Neural cell (in vitro differentiated cells): ENCODE results near the gene AMT.

Experiments used
- CTCF ChIP-seq: fragments of 450-650 bp; IDR thresholded peaks from 2 replicates; pipeline ENCODE4 v1.5.1; 2014; ENCODE audit warnings: antibody characterized with exemption, mild to moderate bottlenecking, moderate library complexity; ENCODE audit not compliant: poor library complexity, severe bottlenecking
- EP300 ChIP-seq: fragments of 450-650 bp; conservative IDR thresholded peaks from 2 replicates; pipeline ENCODE4 v1.6.1; 2014; ENCODE audit warnings: antibody characterized with exemption, mild to moderate bottlenecking, moderate library complexity; ENCODE audit not compliant: poor library complexity, severe bottlenecking
- EZH2 ChIP-seq: fragments of 200-600, 300-800 bp; shearing (Covaris generic), sonication (generic); IDR thresholded peaks from 2 replicates; pipeline ENCODE4 v1.6.1; 2014; ENCODE audit warnings: antibody characterized with exemption, low read length, borderline replicate concordance, mild to moderate bottlenecking; ENCODE audit not compliant: insufficient read depth, poor library complexity, severe bottlenecking
- RAD21 ChIP-seq: fragments of 450-650 bp; conservative IDR thresholded peaks from 2 replicates; pipeline ENCODE4 v1.6.1; 2014; ENCODE audit warnings: antibody characterized with exemption, mild to moderate bottlenecking, moderate library complexity

DNA sequence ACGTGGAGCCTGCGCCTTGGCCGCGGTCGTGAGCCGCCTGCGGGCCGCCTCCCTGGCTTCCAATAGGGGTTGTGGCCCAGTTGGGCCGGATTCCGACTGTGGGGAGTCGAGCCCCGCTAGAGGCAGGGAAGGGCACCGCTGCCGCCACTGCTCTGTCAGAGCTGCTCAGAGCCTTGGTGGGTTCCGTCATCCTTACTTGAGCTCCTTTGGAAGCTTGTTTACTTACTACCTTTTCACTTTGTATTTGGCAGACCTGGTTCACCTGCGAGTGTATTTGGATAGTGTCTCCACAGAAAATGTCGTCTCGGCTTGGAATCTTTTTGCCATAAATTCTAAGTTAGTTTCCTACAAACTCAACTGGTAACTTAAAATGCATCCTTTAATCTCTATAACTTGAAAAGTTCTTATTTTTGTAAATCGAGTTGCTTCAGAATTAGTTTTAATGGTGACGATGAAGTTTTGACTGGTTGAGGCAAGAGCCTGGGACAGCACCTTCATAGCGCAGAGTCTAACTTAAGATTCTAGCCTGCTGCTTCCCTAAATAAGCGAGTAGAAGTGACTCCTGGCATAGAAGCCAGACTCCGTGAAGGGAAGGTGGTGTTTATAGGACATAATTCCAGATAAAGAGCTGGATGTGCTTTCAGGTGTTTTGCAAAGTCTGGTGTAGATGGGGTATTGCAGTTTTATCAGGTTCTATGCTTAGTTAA lies 48.6 kb upstream of the AMT start:
- TF ChIP-seq EZH2 (no peak), CTCF (no peak), RAD21 (no peak), EP300 (no peak)
